NCI-H345 treated with DMSO at 0.1 percent for 48 hours (cell line): Measurements from ENCODE around the gene PSTK.

Source experiments
- DNase-seq: peaks from one replicate; lab custom pipeline; 2025; ENCODE audit not compliant: unreplicated experiment; lab: John Stamatoyannopoulos, UW

Gene PSTK

DNA sequence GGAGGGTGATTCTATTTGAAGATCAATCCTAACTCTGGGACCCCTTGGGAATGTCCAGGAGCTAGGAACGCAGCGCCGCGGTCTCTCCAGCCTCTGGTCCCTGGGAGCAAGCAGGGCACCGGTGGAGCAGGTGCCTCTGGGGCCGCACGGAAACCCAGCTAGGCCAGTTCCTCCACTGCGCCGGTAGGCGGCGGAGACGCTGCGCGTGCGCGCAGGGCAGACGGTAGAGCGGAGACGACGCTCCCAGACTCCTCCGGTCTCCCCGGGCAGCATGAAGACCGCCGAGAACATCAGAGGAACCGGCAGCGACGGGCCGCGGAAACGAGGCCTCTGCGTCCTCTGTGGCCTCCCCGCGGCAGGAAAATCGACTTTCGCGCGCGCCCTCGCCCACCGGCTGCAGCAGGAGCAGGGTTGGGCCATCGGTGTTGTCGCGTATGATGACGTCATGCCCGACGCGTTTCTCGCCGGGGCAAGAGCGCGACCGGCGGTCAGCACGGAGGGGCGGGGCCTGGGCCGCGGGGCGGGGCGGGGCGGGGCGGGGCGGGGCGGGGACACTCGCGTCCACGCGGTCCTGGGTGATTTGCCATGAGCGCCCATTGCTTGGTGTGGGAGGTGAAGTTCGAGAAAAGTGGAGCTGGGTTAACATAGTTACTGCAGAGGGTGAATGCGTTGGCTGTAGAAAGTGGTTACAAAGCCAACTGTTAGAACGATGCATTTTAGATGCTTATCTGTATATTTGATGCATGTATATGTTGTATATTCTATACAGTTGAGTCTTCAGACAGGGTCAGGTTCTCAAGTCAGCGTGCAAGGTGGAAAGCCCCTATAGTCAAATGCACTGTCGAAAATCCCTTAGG, at the start of gene PSTK:
TSS of gene PSTK (plus strand) at position 193 of the 857 bp plus-strand sequence. CDS start at position 272, 79 bp downstream.
- DNase-seq: peak; percentile 80

DNA sequence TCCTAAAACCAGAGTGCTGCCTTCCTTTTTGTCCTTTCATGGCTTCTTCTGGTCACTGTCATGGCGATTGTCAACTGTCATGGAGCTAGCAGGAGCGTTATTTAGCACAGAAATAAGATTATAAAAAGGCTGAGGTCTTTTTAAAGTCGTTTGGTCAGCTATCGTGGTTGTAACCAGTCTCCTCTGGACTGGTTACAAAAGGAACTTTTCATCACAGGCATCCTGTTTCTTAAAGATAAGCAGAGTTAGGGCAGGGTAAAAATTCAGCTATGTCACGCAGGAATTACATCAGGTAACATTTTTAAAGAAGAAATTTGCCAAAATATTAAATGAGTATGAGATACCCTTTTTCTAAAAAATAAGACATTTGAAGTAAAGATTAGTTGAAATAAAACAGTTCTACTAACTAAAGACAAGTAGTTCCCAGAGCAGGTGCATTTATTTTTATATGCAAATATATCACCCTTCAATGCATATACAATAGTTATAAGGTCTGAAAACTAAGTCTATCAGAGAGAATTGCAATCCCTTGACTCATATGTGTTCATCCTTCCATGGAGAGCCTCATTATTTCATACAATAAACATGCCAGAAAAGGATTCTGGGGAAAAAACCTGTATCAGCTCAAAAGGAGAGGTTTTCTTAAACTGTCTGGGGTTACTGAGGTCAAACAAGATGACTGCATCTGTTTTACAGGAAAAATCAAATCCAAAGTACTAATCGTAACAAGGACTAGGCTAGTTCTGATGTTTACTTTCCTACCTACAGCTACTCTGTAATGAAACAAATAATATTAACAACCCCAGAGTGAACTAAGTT, 48.9 kb upstream of the PSTK start:
- no peak for DNase-seq

DNA sequence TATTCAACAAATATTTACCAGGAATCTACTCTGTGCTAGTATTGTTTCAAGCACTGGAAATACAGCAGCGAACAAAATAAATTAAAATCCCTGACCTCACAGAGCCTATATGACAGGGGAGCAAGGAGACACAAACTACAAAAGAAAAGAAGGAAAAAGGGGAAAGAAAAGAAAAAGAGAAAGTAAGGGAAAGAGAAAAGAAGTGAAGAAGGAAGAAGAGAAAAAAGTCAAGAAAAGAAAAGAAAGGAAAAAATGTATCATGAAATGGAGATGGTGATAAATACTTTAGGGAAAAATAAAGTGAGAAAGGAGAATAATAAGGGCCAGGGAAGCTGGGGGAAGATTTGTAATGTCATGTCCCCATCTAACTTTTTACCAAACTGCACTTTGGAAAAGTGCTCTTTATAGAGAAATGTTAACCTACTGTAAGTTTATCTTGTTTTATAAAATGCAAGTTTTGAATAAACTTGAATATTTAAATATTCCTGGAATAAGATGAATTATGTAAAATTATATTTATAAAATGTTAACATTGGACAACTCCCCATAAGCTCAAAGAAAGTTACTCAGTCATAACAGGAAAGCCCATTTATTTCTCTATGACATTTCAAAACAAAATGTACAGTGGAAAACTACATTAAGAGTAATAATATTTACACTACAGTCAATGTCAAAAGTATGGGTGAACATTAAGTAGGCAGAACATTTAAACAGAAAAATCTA, 40.9 kb upstream of the PSTK start:
- DNase-seq: no peak

GRCh38 chr10:122939856-122940543, 40.2 kb upstream of the PSTK start:
- no peak for DNase-seq

- DNase-seq: no peak
Observed at GRCh38 chr10:122949296-122949695, 30.9 kb upstream of the PSTK start.

DNA sequence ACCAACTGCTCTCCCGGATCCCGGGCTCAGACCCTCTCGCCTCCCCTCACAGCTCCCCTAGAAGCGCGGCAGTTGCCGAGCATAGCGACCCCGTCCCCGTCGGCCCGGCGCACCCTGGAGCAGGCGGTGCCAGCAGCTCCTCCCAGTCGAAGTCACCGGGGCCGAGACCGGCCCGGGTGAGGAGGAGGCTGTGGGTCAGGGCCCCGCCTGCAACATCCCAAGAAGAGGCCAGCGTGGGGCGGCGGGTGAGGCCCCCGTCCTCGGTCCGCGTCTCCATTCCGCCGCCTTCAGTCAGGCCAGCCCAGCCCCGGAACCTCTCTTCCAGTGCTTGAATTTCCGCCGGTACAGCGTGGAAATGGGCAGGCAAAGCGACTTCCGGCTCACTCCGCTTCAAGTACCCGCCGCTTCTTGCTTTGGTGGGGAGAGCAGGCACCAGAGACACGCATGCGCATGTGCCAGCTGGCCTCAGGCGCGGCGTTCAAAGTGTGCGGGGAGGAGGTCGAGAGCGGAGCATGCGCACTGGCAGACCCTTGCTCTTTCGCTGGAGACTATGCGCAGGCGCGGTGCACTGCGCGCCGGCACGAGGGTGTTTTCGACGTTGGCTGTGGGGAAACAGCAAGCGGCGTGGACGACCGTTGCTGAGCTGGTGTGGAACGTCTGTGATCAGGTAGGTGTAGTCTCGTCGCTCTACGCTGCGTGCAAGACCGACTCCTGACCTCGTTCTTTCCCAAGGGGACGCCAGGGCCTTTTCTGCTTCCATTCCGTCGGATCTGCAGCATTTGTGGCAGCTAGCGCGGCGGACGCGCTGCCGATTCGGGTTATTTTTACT, 26.1 kb upstream of the PSTK start, which contains the start of gene C10orf88:
TSS of gene C10orf88 (minus strand) at position 326 of the 829 bp plus-strand sequence. CDS start at position 277, 49 bp downstream.
- peak; percentile 92 for DNase-seq

DNA sequence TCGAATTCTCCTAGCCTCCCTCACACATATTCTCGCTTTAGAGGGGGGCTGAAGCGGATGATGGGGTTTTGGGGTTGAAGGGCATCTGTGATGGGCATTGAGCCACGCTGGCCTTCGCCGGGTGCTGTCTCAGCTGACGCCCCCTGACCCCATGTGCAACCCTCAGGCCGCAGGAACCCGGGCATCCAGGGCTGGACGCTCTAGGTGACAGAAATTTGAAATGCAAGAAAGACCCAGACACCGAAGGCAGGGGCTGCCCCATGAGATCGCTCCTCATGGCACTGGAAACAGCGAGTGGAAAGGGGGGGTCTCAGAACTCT, 25.5 kb upstream of the PSTK start:
- no peak for DNase-seq

GRCh38 chr10:122955892-122956291, 24.3 kb upstream of the PSTK start:
- no peak for DNase-seq

- DNase-seq: no peak
Observed at GRCh38 chr10:122957474-122957873, 22.7 kb upstream of the PSTK start.

DNA sequence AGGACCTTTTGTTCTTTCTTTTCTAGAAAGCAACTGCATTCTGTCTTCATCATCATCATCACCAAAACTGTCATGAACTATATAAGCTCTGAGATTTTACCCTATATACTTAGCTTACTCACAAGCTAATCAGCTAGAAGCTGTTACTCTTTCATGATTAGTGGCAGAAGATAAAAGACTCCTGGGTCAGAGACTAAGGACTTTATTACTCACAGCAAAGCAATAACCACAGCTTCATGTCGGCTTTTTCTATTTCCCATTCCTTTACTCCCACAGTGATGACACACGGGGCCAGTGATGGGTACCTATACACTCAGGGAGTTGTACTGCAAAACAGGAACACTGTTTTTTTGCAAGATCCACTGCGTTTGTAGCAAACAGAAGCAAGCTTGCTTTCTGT, 17.8 kb upstream of the PSTK start:
- DNase-seq: no peak

DNA sequence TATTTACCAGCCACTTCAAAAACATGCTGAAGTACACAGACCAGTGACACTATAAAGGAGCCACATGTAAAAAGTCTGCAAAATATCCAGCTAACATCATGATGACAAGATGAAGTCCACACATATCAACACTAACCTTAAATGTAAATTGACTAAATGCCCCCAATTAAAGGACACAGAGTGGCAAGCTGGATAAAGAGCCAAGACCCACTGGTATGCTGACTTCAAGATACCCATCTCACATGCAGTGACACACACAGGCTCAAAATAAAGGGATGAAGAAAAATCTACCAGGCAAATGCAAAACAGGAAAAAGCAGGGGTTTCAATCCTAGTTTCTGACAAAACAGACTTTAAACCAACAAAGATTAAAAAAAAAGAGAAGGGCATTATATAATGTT, 13.3 kb upstream of the PSTK start:
- DNase-seq: no peak

GRCh38 chr10:122968698-122969097, 11.5 kb upstream of the PSTK start:
- DNase-seq: no peak

GRCh38 chr10:122974023-122974422, 6.2 kb upstream of the PSTK start:
- no peak for DNase-seq

- DNase-seq: no peak
Observed at GRCh38 chr10:122974543-122975064, 5.6 kb upstream of the PSTK start.

DNA sequence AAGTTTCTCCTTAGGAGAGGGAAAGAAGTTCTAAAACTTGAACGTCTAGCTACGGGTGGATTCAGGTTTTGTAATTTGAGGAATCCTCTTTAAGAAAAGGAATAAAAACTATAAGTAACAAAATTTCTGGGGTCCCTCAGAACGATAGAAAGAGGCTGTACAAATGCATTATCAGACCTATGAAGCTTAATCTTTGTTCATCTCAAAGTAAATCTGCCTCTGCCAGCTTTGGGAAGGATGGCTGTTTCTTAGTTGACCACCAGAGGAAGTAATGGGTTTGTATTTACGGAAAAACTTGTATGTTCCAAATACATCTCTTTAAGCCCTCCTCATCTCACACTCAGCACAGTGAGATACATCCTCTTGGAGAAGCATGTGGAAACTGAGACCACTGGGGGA, 864 bp downstream of the PSTK start:
- no peak for DNase-seq

GRCh38 chr10:122983898-122984297, 3.7 kb downstream of the PSTK start:
- no peak for DNase-seq

DNA sequence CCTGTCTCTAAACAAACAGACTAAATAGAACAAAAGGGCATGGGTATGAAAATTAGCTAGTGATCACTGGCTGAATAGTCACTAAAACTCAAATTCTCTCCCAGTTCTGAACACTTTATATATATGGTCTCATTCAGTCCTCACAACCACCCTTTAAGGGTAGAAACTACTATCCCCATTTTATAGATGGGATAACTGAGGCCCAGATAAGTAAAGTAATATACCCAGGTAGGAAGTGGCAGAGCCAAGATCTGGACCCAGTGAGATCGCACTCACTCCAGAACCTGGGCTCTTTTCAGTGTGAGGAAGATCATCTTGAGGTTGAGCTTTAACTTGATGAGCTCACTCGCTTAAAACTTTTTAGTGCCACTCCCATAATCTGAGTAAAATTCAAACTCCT, 4.5 kb downstream of the PSTK start:
- DNase-seq: no peak

DNA sequence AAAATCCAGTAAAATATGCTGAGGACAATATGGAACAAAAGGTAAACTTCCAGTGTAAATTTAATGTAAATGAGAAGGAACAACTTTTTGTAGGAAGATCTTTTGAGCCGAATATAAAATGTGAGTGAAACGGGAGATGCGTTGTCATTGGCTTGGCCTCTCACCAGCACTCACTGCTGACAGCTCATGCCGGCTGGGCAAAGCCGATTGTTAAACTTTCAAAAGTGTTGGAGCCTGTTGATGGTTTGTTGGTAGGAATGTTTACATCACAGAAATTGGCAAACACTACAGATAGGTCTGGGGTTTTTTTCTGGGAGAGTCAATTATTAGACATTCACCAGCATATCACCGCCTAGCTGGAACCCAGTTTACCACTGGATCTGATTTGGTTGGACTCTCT, 6.1 kb downstream of the PSTK start:
- no peak for DNase-seq

DNA sequence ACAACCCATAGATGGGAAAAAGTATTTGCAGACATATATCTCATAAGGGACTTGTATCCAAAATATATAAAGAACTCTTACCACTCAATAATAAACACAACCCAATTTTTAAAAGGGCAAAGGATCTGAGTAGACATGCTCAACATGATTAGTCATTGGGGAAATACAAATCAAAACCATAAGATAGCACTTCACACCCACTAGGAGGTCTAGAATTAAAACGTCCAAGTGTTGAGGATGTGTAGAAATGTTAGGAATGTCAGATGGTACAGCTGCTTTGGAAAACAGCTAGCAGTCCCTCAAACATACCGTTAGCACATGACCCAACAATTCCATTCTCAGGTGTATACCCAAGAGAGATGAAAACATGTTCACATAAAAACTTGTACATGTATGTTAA, 8.3 kb downstream of the PSTK start:
- no peak for DNase-seq

- no peak for DNase-seq
Observed at GRCh38 chr10:122990278-122990677, 10.1 kb downstream of the PSTK start.
